Epithelial cell of proximal tubule (primary cell): Measurements from ENCODE around the gene NXPH3. TPM values are rescaled to one million over a fixed set of nuclear protein-coding genes. Genes with fewer than 3 reads are reported as not detected.
"Not testable (repeated sequence)": the region's sequence is repeated elsewhere in the genome, so short reads cannot be mapped to it uniquely, and the experiment has no call there.

ENCODE experiments used
- DNase-seq: peaks from one replicate; pipeline ENCODE4 v3.0.0-alpha.2; 2011; ENCODE audit warnings: low read depth
- H3K4me3 ChIP-seq: 2 replicates; pipeline ENCODE4 v1.5.1; 2011; ENCODE audit warnings: low read depth, mild to moderate bottlenecking, low read length
- CTCF ChIP-seq: conservative IDR thresholded peaks from 2 replicates; pipeline ENCODE4 v1.5.1; 2012; ENCODE audit warnings: low read depth, mild to moderate bottlenecking, low read length
- total RNA-seq: library from RNA; depleted of rRNA; stranded (reverse); fragments of >200 nt; gene quantifications from 2 replicates; pipeline ENCODE4 v1.2.3, GENCODE V29; 2015

Gene NXPH3
- total RNA-seq, 1 donor from 2014 or later: 0.69 TPM

GRCh38 chr17:49549691-49550678 is 25.7 kb upstream of the NXPH3 start:
- DNase-seq: no peak
- no peak overlapping the region for H3K4me3 ChIP-seq
- TF ChIP-seq CTCF: no peak

- not testable (repeated sequence) for DNase-seq, H3K4me3 ChIP-seq
Measured at GRCh38 chr17:49550764-49551163, 24.9 kb upstream of the NXPH3 start.

GRCh38 chr17:49551221-49552069 is 24.2 kb upstream of the NXPH3 start:
- DNase-seq: no peak
- TF ChIP-seq CTCF: no peak
- no peak overlapping the region for H3K4me3 ChIP-seq

- no peak for TF ChIP-seq CTCF
- DNase-seq: no peak
- no peak overlapping the region for H3K4me3 ChIP-seq
Measured at GRCh38 chr17:49552070-49552751, 23.5 kb upstream of the NXPH3 start.

- DNase-seq: no peak
- TF ChIP-seq CTCF: no peak
Measured at GRCh38 chr17:49553676-49554335, 21.9 kb upstream of the NXPH3 start.

GRCh38 chr17:49554694-49555494 is 20.8 kb upstream of the NXPH3 start:
- DNase-seq: no peak
- no peak for TF ChIP-seq CTCF
- no peak overlapping the region for H3K4me3 ChIP-seq

More at GRCh38 chr17:49553676-49554335, 21.9 kb upstream of the NXPH3 start:
- no peak overlapping the region for H3K4me3 ChIP-seq
